CD14-positive monocyte (primary cell): Measurements from ENCODE around the gene DOCK3. TPM values are rescaled to one million over a fixed set of nuclear protein-coding genes. Genes with fewer than 3 reads are reported as not detected.

Source experiments
- DNase-seq, 3 donors: peaks; one replicate each; pipeline ENCODE4 v3.0.0-alpha.2; 2011 to 2022
- H2AFZ ChIP-seq: 2 replicates; pipeline ENCODE4 v1.6.0; 2012; ENCODE audit warnings: mild to moderate bottlenecking, low read depth, low read length, inconsistent platforms; ENCODE audit not compliant: insufficient read depth, poor library complexity, severe bottlenecking
- H3K27ac ChIP-seq, 2 donors: 1 replicate in 1 of 2; 2 replicates in 1 of 2; pipeline ENCODE4 v1.5.1; 2012 to 2013; ENCODE audit warnings: low read length in 2 of 2, control low read depth in 1 of 2, inconsistent platforms in 1 of 2, low read depth in 1 of 2, mild to moderate bottlenecking in 1 of 2
- H3K27me3 ChIP-seq, 2 donors: one replicate each; pipeline versions ENCODE4 v1.6.0 to v1.6.1; 2011 to 2013; ENCODE audit warnings: low read length in 2 of 2; ENCODE audit not compliant: control insufficient read depth in 2 of 2, insufficient read depth in 2 of 2
- H3K36me3 ChIP-seq, 2 donors: replicated peaks in 1 of 2; 1 replicate in 1 of 2; 2 replicates in 1 of 2; pipeline versions ENCODE4 v1.5.1 to v1.6.1; 2012 to 2013; ENCODE audit warnings: low read length in 2 of 2, control low read depth in 1 of 2, inconsistent platforms in 1 of 2, mild to moderate bottlenecking in 1 of 2; ENCODE audit not compliant: insufficient read depth in 2 of 2, control insufficient read depth in 1 of 2
- H3K4me1 ChIP-seq, 2 donors: 1 replicate in 1 of 2; 2 replicates in 1 of 2; pipeline versions ENCODE4 v1.5.1 to v1.6.1; 2012 to 2013; ENCODE audit warnings: low read length in 2 of 2, control low read depth in 1 of 2, inconsistent platforms in 1 of 2, mild to moderate bottlenecking in 1 of 2, moderate library complexity in 1 of 2; ENCODE audit not compliant: insufficient read depth in 2 of 2, control insufficient read depth in 1 of 2
- H3K4me2 ChIP-seq: replicated peaks from 2 replicates; pipeline ENCODE3; 2012; ENCODE audit warnings: low read length, moderate library complexity, mild to moderate bottlenecking; ENCODE audit not compliant: poor library complexity, severe bottlenecking; ENCODE audit errors: extremely low read depth
- H3K4me3 ChIP-seq, 3 experiments: fragments of 200-600 bp in 1 of 3; sonication (generic) in 1 of 3; replicated peaks in 1 of 3; 1 replicate in 2 of 3; 2 replicates in 1 of 3; pipeline ENCODE4 v1.5.1; 2011 to 2013; ENCODE audit warnings: low read length in 3 of 3, mild to moderate bottlenecking in 3 of 3, control low read depth in 2 of 3, low read depth in 2 of 3, inconsistent platforms in 1 of 3, moderate library complexity in 1 of 3
- H3K79me2 ChIP-seq: 2 replicates; pipeline ENCODE4 v1.6.0; 2012; ENCODE audit warnings: mild to moderate bottlenecking, control low read depth, inconsistent platforms, low read length, moderate library complexity; ENCODE audit not compliant: insufficient read depth
- H3K9ac ChIP-seq: 2 replicates; pipeline ENCODE4 v1.6.0; 2017; ENCODE audit warnings: low read length, mild to moderate bottlenecking; ENCODE audit not compliant: insufficient read depth, poor library complexity, severe bottlenecking
- H3K9me3 ChIP-seq, 2 donors: replicated peaks in 1 of 2; 1 replicate in 1 of 2; 2 replicates in 1 of 2; pipeline versions ENCODE4 v1.5.1 to v1.6.1; 2012 to 2013; ENCODE audit warnings: low read length in 2 of 2, control low read depth in 1 of 2; ENCODE audit not compliant: control insufficient read depth in 1 of 2, insufficient read depth in 1 of 2
- H4K20me1 ChIP-seq: 2 replicates; pipeline ENCODE4 v1.6.0; 2012; ENCODE audit warnings: mild to moderate bottlenecking, low read length, control low read depth, moderate library complexity; ENCODE audit not compliant: insufficient read depth
- H3K27ac Mint-ChIP-seq, 7 donors: one replicate each; pipeline ENCODE4 v1.8.0; 2020; ENCODE audit warnings: mild to moderate bottlenecking in 7 of 7, mixed read lengths in 7 of 7, moderate library complexity in 6 of 7, inconsistent platforms in 2 of 7
- H3K27me3 Mint-ChIP-seq, 3 donors: one replicate each; pipeline ENCODE4 v1.8.0; 2021 to 2022; ENCODE audit warnings: low read depth in 3 of 3, mild to moderate bottlenecking in 3 of 3, mixed read lengths in 3 of 3, moderate library complexity in 3 of 3, inconsistent platforms in 1 of 3
- H3K36me3 Mint-ChIP-seq, 2 donors: one replicate each; pipeline ENCODE4 v1.8.0; 2020; ENCODE audit warnings: mixed read lengths in 2 of 2, inconsistent platforms in 1 of 2, mild to moderate bottlenecking in 1 of 2
- H3K4me1 Mint-ChIP-seq: one replicate; pipeline ENCODE4 v1.8.0; 2020; ENCODE audit warnings: mild to moderate bottlenecking, mixed read lengths
- H3K4me3 Mint-ChIP-seq, 2 donors: one replicate each; pipeline ENCODE4 v1.8.0; 2020; ENCODE audit warnings: mild to moderate bottlenecking in 2 of 2, mixed read lengths in 2 of 2, moderate library complexity in 1 of 2
- H3K9me3 Mint-ChIP-seq, 7 donors: one replicate each; pipeline ENCODE4 v1.8.0; 2020 to 2022; ENCODE audit warnings: mixed read lengths in 7 of 7, mild to moderate bottlenecking in 6 of 7, moderate library complexity in 6 of 7, inconsistent platforms in 2 of 7
- WGBS: methylation state at CpG from one replicate; pipeline ENCODE4 v1.1.5; 2013; ENCODE audit warnings: missing lambda C conversion rate; ENCODE audit not compliant: insufficient coverage; 5-methylcytosine and 5-hydroxymethylcytosine counted together
- intact Hi-C, 2 donors: fragments of 100-400 bp; cut with micrococcal nuclease; formaldehyde crosslinking; loops; one replicate each; pipeline versions ENCODE4 v1.15.0 to v1.15.1; 2023
- polyA plus RNA-seq, 3 donors: library from polyadenylated mRNA; depleted of rRNA in 1 of 3; unstranded in 2 of 3; stranded (reverse) in 1 of 3; fragments of 300-500 nt in 2 of 3; fragments of >200 nt in 1 of 3; fragmentation: Illumina TruSeq in 2 of 3; gene quantifications; 1 replicate in 2 of 3; 2 replicates in 1 of 3; pipeline ENCODE4 v1.2.3, GENCODE V29; 2012 to 2021
- TF ChIP-seq, protein P1 (sequence below): fragments of 200-600 bp; IDR thresholded peaks from one replicate; pipeline ENCODE4 v1.8.0; 2022; ENCODE audit warnings: antibody characterized with exemption, mild to moderate bottlenecking

Gene DOCK3
- polyA plus RNA-seq, 3 donors: 0.03 TPM; not detected in 1

DNA sequence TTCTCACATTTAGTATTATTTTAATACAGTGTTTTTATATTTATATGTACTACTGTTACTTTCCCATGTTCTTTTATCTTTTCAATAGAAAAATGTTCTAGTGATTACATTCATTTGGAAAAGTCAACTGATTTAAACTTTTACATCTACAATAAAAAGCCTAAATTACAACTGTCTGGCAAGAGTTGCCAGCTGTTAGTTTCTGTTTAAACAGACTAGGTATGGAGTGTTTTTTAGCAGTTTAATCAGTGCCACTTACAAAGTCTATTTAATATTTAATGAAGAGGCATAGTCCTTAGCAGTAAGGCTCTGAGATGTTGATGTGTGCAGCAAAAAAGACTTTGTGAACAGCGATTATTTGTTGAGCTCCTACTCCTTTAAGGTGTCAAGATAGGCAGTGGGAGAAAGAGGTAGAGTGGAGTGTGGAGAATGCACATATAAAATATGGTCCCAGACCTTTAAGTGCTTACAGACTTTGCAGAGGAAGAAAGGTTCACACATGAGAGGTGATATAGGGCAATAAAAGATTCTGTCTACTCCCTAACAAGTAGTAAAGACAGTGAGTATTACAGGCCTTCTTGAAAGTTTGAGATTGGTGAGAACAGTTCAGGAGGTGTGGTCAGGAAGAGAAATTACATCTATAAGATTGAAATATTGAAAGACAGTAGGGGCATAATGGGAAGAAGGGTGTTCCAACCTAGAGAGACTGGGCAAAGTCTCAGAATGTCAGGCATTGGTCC, 320.5 kb downstream of the DOCK3 start:
- H3K36me3 Mint-ChIP-seq: no peaks in the 10 kb centered on the region
- Histone ChIP-seq H3K4me2 (no peak overlapping the region), H3K9me3 (peaks cover 6 to 9% of the 10 kb centered on the region in 2 donors), H3K79me2 (no peaks in the 10 kb centered on the region), H3K4me1 (no peaks in the 10 kb centered on the region), H3K4me3 (no peak overlapping the region), H2AFZ (no peak overlapping the region), H3K9ac (no peak overlapping the region), H3K36me3 (no peaks in the 10 kb centered on the region), H3K27me3 (no peaks in the 10 kb centered on the region), H3K27ac (no peak overlapping the region), H4K20me1 (no peaks in the 10 kb centered on the region)
- H3K4me1 Mint-ChIP-seq: peaks cover 4% of the 10 kb centered on the region
- TF ChIP-seq, protein P1, sequence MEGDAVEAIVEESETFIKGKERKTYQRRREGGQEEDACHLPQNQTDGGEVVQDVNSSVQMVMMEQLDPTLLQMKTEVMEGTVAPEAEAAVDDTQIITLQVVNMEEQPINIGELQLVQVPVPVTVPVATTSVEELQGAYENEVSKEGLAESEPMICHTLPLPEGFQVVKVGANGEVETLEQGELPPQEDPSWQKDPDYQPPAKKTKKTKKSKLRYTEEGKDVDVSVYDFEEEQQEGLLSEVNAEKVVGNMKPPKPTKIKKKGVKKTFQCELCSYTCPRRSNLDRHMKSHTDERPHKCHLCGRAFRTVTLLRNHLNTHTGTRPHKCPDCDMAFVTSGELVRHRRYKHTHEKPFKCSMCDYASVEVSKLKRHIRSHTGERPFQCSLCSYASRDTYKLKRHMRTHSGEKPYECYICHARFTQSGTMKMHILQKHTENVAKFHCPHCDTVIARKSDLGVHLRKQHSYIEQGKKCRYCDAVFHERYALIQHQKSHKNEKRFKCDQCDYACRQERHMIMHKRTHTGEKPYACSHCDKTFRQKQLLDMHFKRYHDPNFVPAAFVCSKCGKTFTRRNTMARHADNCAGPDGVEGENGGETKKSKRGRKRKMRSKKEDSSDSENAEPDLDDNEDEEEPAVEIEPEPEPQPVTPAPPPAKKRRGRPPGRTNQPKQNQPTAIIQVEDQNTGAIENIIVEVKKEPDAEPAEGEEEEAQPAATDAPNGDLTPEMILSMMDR: no peak
- no peak overlapping the region for H3K27ac Mint-ChIP-seq
- intact Hi-C loops: no loop called here
- peaks cover 0 to 2% (median 0%) of the 10 kb centered on the region in 3 donors for H3K27me3 Mint-ChIP-seq
- WGBS: 100% methylated on average over 1 of the region's 1 CpG
- DNase-seq: no peak
- H3K4me3 Mint-ChIP-seq: no peak overlapping the region
- H3K9me3 Mint-ChIP-seq: peaks cover 9 to 26% (median 16%) of the 10 kb centered on the region in 7 donors

DNA sequence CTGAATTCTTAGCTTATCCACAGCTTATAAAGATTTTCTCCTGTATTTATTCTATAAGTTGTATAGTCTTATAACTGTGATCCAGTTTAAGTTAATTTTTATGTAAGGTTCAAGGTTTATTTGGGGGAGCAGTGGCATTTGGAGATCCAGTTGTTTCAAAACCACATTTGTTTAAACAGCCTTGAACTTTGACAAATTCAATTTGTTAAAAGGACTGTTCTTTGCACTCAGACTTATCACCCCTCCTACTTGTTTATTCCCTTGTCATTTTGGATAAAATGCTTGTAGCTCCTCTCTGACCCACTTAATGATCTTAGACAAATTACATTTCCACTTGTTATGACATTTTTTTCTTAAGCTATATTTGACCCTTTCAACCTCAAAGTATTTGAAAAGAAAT, 327.8 kb downstream of the DOCK3 start:
- intact Hi-C loops: no loop called here
- Histone ChIP-seq H3K36me3 (no peaks in the 10 kb centered on the region), H3K27ac (no peak overlapping the region), H3K4me2 (no peak overlapping the region), H4K20me1 (no peaks in the 10 kb centered on the region), H2AFZ (no peak overlapping the region), H3K4me3 (no peak overlapping the region), H3K4me1 (no peaks in the 10 kb centered on the region), H3K9ac (no peak overlapping the region), H3K79me2 (no peaks in the 10 kb centered on the region), H3K27me3 (no peaks in the 10 kb centered on the region), H3K9me3 (no peaks in the 10 kb centered on the region)
- no peaks in the 10 kb centered on the region for H3K4me1 Mint-ChIP-seq
- peaks cover 0 to 4% (median 2%) of the 10 kb centered on the region in 3 donors for H3K27me3 Mint-ChIP-seq
- no peak overlapping the region for H3K4me3 Mint-ChIP-seq
- peaks cover 0 to 3% (median 0%) of the 10 kb centered on the region in 7 donors for H3K9me3 Mint-ChIP-seq
- TF ChIP-seq, protein P1: no peak
- no peak for DNase-seq
- H3K27ac Mint-ChIP-seq: no peak overlapping the region
- no peaks in the 10 kb centered on the region for H3K36me3 Mint-ChIP-seq
